DND-41 (cell line): ENCODE measurements around the gene SLC39A3.

ENCODE experiments used
- ATAC-seq: fragments of 200-7000 bp; cut with Tn5 transposase; 3 replicates; pipeline ENCODE4 v1.9.1; 2021; ENCODE audit warnings: low read depth; ENCODE audit not compliant: insufficient read depth
- DNase-seq: peaks from one replicate; pipeline ENCODE4 v3.0.0-alpha.2; 2020
- H2AFZ ChIP-seq: 2 replicates; pipeline ENCODE4 v1.6.0; 2012; ENCODE audit warnings: low read depth, low read length
- H3K27ac ChIP-seq: 2 replicates; pipeline ENCODE4 v1.5.1; 2012; ENCODE audit warnings: low read length, inconsistent platforms
- H3K27me3 ChIP-seq: fragments of 200-600 bp; sonication (generic); 2 replicates; pipeline ENCODE4 v1.6.0; 2012; ENCODE audit warnings: low read length, mild to moderate bottlenecking, inconsistent platforms; ENCODE audit not compliant: insufficient read depth, poor library complexity
- H3K36me3 ChIP-seq: 2 replicates; pipeline ENCODE4 v1.5.1; 2012; ENCODE audit warnings: low read length, inconsistent platforms; ENCODE audit not compliant: insufficient read depth
- H3K4me1 ChIP-seq: 2 replicates; pipeline ENCODE4 v1.5.1; 2012; ENCODE audit warnings: mild to moderate bottlenecking, low read length; ENCODE audit not compliant: insufficient read depth
- H3K4me2 ChIP-seq: 2 replicates; pipeline ENCODE4 v1.6.0; 2012; ENCODE audit warnings: mild to moderate bottlenecking, moderate library complexity, low read length, inconsistent platforms; ENCODE audit not compliant: insufficient read depth
- H3K4me3 ChIP-seq, 2 experiments: fragments of 200-600 bp in 1 of 2; shearing (Covaris generic) in 1 of 2; 2 replicates each; pipeline ENCODE4 v1.5.1; 2012 to 2016; ENCODE audit warnings: inconsistent platforms in 2 of 2, low read length in 2 of 2, mild to moderate bottlenecking in 2 of 2, low read depth in 1 of 2, moderate library complexity in 1 of 2
- H3K79me2 ChIP-seq: 2 replicates; pipeline ENCODE4 v1.6.0; 2012; ENCODE audit warnings: low read length, inconsistent platforms; ENCODE audit not compliant: insufficient read depth
- H3K9ac ChIP-seq: 2 replicates; pipeline ENCODE4 v1.6.0; 2012; ENCODE audit warnings: low read depth, mild to moderate bottlenecking, inconsistent platforms, low read length, moderate library complexity
- H3K9me3 ChIP-seq: 2 replicates; pipeline ENCODE4 v1.5.1; 2012; ENCODE audit warnings: low read length, moderate library complexity, mild to moderate bottlenecking, inconsistent platforms; ENCODE audit not compliant: insufficient read depth, severe bottlenecking
- H4K20me1 ChIP-seq: 2 replicates; pipeline ENCODE4 v1.6.0; 2012; ENCODE audit warnings: low read length; ENCODE audit not compliant: insufficient read depth
- CTCF ChIP-seq: IDR thresholded peaks from 2 replicates; pipeline ENCODE4 v1.5.1; 2012; ENCODE audit warnings: borderline replicate concordance, low read length, moderate library complexity, mild to moderate bottlenecking; ENCODE audit not compliant: poor library complexity, severe bottlenecking; ENCODE audit errors: extremely low read depth
- EZH2 ChIP-seq: IDR thresholded peaks from 3 replicates; pipeline ENCODE4 v1.6.1; 2012; ENCODE audit warnings: borderline replicate concordance, low read depth, mild to moderate bottlenecking, moderate library complexity, low read length, inconsistent platforms; ENCODE audit not compliant: severe bottlenecking

SLC39A3 gene

GRCh38 chr19:2719920-2720776 lies 19.7 kb downstream of the SLC39A3 start:
- H3K27me3 ChIP-seq: no peaks in the 10 kb centered on the region
- DNase-seq: no peak
- H3K79me2 ChIP-seq: no peaks in the 10 kb centered on the region
- no peak for ATAC-seq
- H3K4me1 ChIP-seq: no peaks in the 10 kb centered on the region
- no peak for TF ChIP-seq EZH2
- no peak for TF ChIP-seq CTCF
- H2AFZ ChIP-seq: no peak overlapping the region
- H3K4me3 ChIP-seq: no peak overlapping the region
- no peaks in the 10 kb centered on the region for H4K20me1 ChIP-seq
- H3K27ac ChIP-seq: no peak overlapping the region
- H3K9me3 ChIP-seq: peaks cover 4% of the 10 kb centered on the region
- H3K9ac ChIP-seq: no peak overlapping the region
- no peaks in the 10 kb centered on the region for H3K36me3 ChIP-seq
- H3K4me2 ChIP-seq: no peak overlapping the region

- peaks cover 6% of the 10 kb centered on the region for H3K9me3 ChIP-seq
- no peak for ATAC-seq
- no peaks in the 10 kb centered on the region for H4K20me1 ChIP-seq
- no peak overlapping the region for H3K4me3 ChIP-seq
- H2AFZ ChIP-seq: no peak overlapping the region
- no peak for DNase-seq
- no peaks in the 10 kb centered on the region for H3K27me3 ChIP-seq
- H3K9ac ChIP-seq: no peak overlapping the region
- H3K4me1 ChIP-seq: no peaks in the 10 kb centered on the region
- no peak overlapping the region for H3K27ac ChIP-seq
- no peaks in the 10 kb centered on the region for H3K36me3 ChIP-seq
- H3K4me2 ChIP-seq: no peak overlapping the region
- no peak for TF ChIP-seq CTCF
- no peak for TF ChIP-seq EZH2
- H3K79me2 ChIP-seq: no peaks in the 10 kb centered on the region
These were observed 20.5 kb downstream of the SLC39A3 start for GRCh38 chr19:2719232-2719735.

- Histone ChIP-seq H3K4me3 (no peak overlapping the region), H3K36me3 (no peaks in the 10 kb centered on the region), H3K4me2 (no peak overlapping the region), H3K9me3 (peaks cover 6% of the 10 kb centered on the region), H2AFZ (no peak overlapping the region), H3K27me3 (no peaks in the 10 kb centered on the region), H3K79me2 (no peaks in the 10 kb centered on the region), H3K9ac (no peak overlapping the region), H3K27ac (no peak overlapping the region), H4K20me1 (no peaks in the 10 kb centered on the region), H3K4me1 (no peaks in the 10 kb centered on the region)
- TF ChIP-seq CTCF (no peak), EZH2 (no peak)
- DNase-seq (no peak), ATAC-seq (no peak)
These were observed 21.9 kb downstream of the SLC39A3 start for GRCh38 chr19:2717638-2718541.
